ENCODE results near the gene BET1.

GRCh38 chr7:93981480-93981874, 22.7 kb downstream of the BET1 start:
- TF ChIP-seq CTCF (IDR thresholded peaks at IDR 0.05) (no peak), TCF7L2 (IDR thresholded peaks at IDR 0.05; ENCODE audit: low read depth, low read length) (no peak), REST (IDR thresholded peaks at IDR 0.05; ENCODE audit: insufficient read depth in 1 of 2, low read depth in 2 of 2, low read length in 1 of 2) (no peak), POLR2AphosphoS5 (IDR thresholded peaks at IDR 0.05; ENCODE audit: low read depth, low read length) (no peak), SIN3A (IDR thresholded peaks at IDR 0.05; ENCODE audit: borderline replicate concordance, insufficient read depth, low read depth, low read length) (no peak)
